Liver (tissue), 3 donors: Measurements from ENCODE around the gene ZSCAN5A.

Experiments used
- RAD21 ChIP-seq, 2 donors: IDR thresholded peaks; 2 replicates each; pipeline ENCODE4 v1.6.1; 2016; ENCODE audit warnings: antibody characterized with exemption in 2 of 2, mild to moderate bottlenecking in 2 of 2
- TF ChIP-seq, protein P1 (sequence below): IDR thresholded peaks from 2 replicates; pipeline ENCODE4 v1.6.1; 2016; ENCODE audit warnings: antibody characterized with exemption
- TF ChIP-seq, protein P2 (sequence below): fragments of 150-350 bp; IDR thresholded peaks from 2 replicates; pipeline ENCODE4 v1.5.1; 2017; ENCODE audit warnings: improper control_type of control experiment, low read depth, low read length; ENCODE audit not compliant: missing input control
- donor health status: healthy.
- donor health status: healthy.

DNA sequence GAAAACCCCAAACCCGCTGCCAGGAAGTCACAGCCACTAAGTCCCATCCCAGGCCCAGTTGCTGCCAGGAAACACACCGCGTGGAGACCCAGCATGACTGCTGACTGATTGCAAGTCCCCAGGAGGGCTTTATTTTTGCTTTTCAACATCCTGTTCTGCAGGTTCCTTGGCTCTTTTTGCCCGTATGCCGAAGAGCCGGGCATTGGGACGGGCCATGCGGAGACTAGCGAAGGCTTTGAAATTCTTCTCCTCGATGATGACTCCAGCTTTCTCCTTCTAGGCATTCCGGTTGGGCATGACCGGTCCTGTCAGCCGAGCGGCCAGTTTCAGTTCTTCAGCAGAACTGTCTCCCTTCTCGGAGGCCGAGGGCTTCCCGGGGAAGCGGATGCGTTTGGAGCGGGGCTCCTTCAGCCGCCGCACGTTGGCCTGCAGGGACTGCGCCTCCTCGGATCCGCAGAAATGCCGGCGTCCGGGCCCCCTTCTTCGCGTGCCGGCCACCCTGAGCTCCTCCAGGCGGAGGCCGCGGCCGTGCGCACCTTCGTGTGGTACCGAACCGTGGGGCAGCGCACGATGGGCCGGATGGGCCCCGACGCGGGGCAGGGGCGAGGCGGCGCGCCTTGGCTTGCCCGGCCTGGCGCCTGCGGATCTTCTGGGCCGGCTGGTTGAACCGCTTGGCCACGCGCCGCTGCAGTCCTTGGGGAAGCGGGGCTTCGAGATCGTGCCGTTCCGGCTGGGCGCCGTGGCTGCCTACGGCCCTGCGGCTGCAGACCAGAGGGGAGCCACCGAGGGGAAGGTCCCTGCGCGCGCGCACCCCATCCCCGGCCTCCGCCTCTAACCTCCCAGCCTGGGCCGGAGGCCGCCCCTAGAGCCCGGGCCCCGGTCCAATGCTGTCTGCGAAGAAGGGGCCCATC is 97.3 kb downstream of the ZSCAN5A start:
- TF ChIP-seq, protein P1, sequence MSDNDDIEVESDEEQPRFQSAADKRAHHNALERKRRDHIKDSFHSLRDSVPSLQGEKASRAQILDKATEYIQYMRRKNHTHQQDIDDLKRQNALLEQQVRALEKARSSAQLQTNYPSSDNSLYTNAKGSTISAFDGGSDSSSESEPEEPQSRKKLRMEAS = no peak
- TF ChIP-seq, protein P2, sequence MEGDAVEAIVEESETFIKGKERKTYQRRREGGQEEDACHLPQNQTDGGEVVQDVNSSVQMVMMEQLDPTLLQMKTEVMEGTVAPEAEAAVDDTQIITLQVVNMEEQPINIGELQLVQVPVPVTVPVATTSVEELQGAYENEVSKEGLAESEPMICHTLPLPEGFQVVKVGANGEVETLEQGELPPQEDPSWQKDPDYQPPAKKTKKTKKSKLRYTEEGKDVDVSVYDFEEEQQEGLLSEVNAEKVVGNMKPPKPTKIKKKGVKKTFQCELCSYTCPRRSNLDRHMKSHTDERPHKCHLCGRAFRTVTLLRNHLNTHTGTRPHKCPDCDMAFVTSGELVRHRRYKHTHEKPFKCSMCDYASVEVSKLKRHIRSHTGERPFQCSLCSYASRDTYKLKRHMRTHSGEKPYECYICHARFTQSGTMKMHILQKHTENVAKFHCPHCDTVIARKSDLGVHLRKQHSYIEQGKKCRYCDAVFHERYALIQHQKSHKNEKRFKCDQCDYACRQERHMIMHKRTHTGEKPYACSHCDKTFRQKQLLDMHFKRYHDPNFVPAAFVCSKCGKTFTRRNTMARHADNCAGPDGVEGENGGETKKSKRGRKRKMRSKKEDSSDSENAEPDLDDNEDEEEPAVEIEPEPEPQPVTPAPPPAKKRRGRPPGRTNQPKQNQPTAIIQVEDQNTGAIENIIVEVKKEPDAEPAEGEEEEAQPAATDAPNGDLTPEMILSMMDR = no peak
- no peak for TF ChIP-seq RAD21 (IDR thresholded peaks at IDR 0.05)
